ENCODE measurements around the gene ACADS. TPM values are rescaled to one million over a fixed set of nuclear protein-coding genes. Genes with fewer than 3 reads are reported as not detected.
A peak's percentile ranks its signal among the peaks of the same experiment; 100 is the strongest.

ACADS gene
- total RNA-seq, 2 experiments from 2014 or later = 15.6 to 16.6 TPM

DNA sequence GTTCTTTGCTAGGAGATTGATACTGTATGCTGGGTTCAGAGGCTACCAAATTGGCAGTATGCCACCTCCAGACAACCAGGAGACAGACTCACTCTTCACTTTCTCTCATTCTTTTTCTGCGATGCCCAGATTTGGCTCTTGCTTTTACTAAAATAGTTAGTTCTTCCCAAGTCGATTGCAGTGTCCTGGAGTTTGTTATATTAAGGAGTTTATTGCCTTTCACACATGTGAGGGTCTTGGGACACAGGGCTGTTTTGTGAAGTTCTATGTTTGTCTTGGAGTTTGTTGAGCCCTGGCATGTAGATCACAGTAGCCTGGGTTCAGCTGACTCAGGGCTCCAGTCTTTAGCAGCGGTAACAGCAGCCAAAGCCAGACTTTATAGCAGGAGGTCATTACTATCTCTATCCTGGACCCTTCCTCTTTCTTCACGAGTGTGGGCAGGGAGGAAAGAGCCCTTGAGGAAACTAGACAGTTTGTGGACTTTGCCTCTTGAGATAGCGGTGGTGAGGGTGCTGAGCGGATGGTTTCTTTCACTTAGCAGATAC is 37.0 kb upstream of the ACADS start:
- ChIA-PET POLR2A (interaction anchor here (1.4 kb wide), 1 partner anchor 10 kb away, joined by 3 read pairs; no protein-coding TSS in a partner anchor), CTCF (interaction anchor here (1.3 to 7.1 kb wide), 4 partner anchors 23 to 283 kb away, joined by 3 to 44 read pairs (median 8); no protein-coding TSS in a partner anchor)
- Mint-ChIP-seq H3K27me3 (no peaks in the 10 kb centered on the region), H3K36me3 (peaks cover 5% of the 10 kb centered on the region), H3K27ac (no peak overlapping the region), H3K4me1 (ENCODE audit: low read depth) (peaks cover 60% of the 10 kb centered on the region), H3K4me3 (peak overlapping the region; percentile 90), H3K9me3 (no peaks in the 10 kb centered on the region)
- intact Hi-C loops (cut with micrococcal nuclease) = loop anchor here (5.0 to 10.0 kb wide), 6 partner anchors 39 to 526 kb away; partner anchors contain the start of genes ACADS, P2RX4, RNU4-1 and RNU4-2
- DNase-seq = no peak

DNA sequence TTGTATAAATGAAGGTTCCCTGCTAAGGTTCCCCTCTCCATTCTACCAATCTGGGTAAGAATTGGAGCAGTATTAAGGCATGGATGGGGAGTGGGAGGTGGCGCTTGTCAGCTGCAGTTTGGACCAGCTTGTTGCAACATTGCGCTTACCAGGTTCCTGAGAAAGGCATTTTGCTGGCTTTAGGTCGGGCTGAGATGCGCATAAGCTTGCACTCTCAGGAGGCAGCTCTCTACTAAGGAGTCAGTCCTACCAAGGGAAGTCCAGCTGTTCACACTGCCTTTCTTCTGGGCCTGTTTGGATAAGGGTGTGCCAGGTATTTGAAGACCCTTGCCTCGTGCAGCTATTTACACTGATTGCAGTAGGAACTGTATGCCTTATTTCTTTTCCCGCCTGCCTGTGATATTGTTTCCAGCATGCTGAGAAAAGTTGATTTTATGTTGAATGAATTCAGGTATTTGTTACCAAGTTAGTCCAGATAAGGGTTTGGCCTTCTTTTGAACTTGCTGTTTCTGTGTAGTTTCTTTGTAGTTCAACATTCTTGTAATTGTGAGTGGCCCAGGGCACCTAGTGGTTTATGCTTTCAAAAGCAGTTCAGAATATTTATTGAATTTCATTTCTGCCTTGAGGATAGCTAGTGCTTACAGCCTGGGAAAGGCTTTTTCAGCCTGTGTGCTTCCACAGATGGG is 36.1 kb upstream of the ACADS start:
- intact Hi-C loops (cut with micrococcal nuclease) = loop anchor here (5.0 to 10.0 kb wide), 6 partner anchors 38 to 525 kb away; partner anchors contain the start of genes ACADS, P2RX4, RNU4-1 and RNU4-2
- H3K36me3 Mint-ChIP-seq = peaks cover 11% of the 10 kb centered on the region
- H3K4me1 Mint-ChIP-seq (ENCODE audit: low read depth) = peaks cover 58% of the 10 kb centered on the region
- peak overlapping the region; percentile 90 for H3K4me3 Mint-ChIP-seq
- no peaks in the 10 kb centered on the region for H3K27me3 Mint-ChIP-seq
- H3K9me3 Mint-ChIP-seq = no peaks in the 10 kb centered on the region
- ChIA-PET CTCF (interaction anchor here (2.2 to 7.1 kb wide), 3 partner anchors 42 to 282 kb away, joined by 6 to 44 read pairs (median 11); no protein-coding TSS in a partner anchor), POLR2A (no interaction called here)
- no peak for DNase-seq
- H3K27ac Mint-ChIP-seq = no peak overlapping the region

DNA sequence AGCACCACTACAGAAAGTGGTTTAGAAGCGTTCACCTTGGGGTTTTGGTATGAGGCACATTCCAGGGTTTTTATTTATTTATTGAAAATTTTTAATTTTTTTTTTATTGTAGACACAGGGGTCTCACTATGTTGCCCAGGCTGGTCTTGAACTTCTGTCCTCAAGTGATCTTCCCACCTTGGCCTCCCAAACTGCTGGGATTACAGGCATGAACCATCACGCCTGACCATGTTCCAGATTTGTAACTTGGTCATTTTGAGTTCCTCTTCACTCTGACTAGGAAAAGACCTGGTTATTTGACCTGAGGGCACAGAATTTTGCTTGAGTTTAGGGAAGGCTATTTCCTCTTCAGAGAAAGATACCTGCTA is 35.6 kb upstream of the ACADS start:
- Mint-ChIP-seq H3K27me3 (no peaks in the 10 kb centered on the region), H3K9me3 (no peaks in the 10 kb centered on the region), H3K4me1 (ENCODE audit: low read depth) (peaks cover 53% of the 10 kb centered on the region), H3K27ac (no peak overlapping the region), H3K36me3 (peaks cover 16% of the 10 kb centered on the region), H3K4me3 (no peak overlapping the region)
- no peak for DNase-seq
- ChIA-PET POLR2A (no interaction called here), CTCF (interaction anchor here (2.2 to 7.1 kb wide), 2 partner anchors 42 to 282 kb away, joined by 6 to 44 read pairs; no protein-coding TSS in a partner anchor)
- intact Hi-C loops (cut with micrococcal nuclease) = no loop called here

DNA sequence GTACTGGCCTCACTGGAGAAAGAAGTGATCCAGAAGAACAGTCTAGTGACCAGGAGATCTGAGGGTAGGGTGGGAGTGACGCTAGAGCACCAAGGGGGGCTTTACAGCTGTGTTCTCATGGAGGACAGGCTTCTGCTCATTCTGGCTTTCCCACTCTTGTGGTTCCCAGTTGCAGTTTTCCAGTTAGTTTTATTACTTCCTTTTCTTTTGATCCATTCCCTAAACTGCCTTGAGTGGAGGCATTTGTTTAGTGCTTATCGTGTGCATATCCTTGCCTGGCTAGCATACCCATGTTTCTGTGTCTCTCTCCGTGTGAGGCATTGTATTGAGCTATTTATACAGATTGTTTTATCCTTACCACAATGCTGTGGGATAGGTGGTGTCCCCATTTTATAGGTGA is 34.6 kb upstream of the ACADS start:
- no peak for DNase-seq
- H3K4me3 Mint-ChIP-seq = no peak overlapping the region
- no peaks in the 10 kb centered on the region for H3K27me3 Mint-ChIP-seq
- no peak overlapping the region for H3K27ac Mint-ChIP-seq
- H3K4me1 Mint-ChIP-seq (ENCODE audit: low read depth) = peaks cover 49% of the 10 kb centered on the region
- H3K36me3 Mint-ChIP-seq = peaks cover 18% of the 10 kb centered on the region
- no peaks in the 10 kb centered on the region for H3K9me3 Mint-ChIP-seq
- intact Hi-C loops (cut with micrococcal nuclease) = no loop called here
- ChIA-PET POLR2A (interaction anchor here (0.6 kb wide), 1 partner anchor 545 kb away, joined by 5 read pairs; no protein-coding TSS in a partner anchor), CTCF (interaction anchor here (2.2 to 7.1 kb wide), 2 partner anchors 43 to 281 kb away, joined by 6 to 44 read pairs; no protein-coding TSS in a partner anchor)

DNA sequence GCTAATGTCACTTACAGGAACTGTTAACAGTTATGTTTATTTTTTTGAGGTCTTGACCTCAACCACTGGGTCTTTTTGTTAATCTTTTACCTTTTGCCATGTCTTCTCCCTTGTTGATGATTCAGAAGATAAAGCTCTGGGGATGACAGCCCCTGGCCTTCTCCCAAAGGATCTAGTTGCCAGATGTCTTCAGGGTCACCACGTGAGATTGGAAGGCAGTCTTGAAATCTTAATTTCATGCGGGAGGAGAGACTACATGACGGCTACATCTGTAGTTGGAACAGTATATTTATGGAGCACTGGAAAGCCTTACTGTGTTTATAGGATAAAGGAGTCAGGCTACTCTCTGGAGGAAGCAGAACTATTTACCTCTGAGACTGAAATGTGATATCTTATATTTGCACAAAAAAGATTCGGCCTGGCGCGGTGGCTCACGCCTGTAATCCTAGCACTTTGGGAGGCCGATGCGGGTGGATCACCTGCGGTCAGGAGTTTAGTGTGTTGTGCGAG is 33.0 kb upstream of the ACADS start:
- no peak for DNase-seq
- intact Hi-C loops (cut with micrococcal nuclease) = no loop called here
- peaks cover 29% of the 10 kb centered on the region for H3K36me3 Mint-ChIP-seq
- no peaks in the 10 kb centered on the region for H3K27me3 Mint-ChIP-seq
- H3K4me3 Mint-ChIP-seq = no peak overlapping the region
- POLR2A ChIA-PET = no interaction called here
- H3K4me1 Mint-ChIP-seq (ENCODE audit: low read depth) = peaks cover 49% of the 10 kb centered on the region
- no peaks in the 10 kb centered on the region for H3K9me3 Mint-ChIP-seq
- no peak overlapping the region for H3K27ac Mint-ChIP-seq
- CTCF ChIA-PET = interaction anchor here (7.1 kb wide), 1 partner anchor 45 kb away, joined by 44 read pairs; no protein-coding TSS in a partner anchor

DNA sequence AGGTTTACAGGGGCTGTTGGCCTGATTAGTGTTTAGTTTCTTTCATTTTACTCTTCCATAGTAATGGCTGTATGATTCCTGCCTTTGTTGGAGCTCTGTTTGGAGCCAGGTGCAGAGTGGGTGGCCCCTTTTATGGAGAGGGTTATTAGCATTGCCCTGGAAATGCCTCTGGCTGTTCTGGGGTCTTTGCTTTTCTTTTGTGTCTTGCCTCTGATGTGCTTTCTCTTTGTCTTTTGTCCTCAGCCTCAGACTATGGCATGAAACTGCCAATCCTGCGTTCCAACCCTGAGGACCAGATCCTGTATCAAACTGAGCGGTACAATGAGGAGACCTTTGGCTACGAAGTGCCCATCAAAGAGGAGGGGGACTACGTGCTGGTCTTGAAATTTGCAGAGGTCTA is 31.8 kb upstream of the ACADS start:
- no peak for DNase-seq
- intact Hi-C loops (cut with micrococcal nuclease) = no loop called here
- Mint-ChIP-seq H3K27me3 (no peaks in the 10 kb centered on the region), H3K27ac (no peak overlapping the region), H3K9me3 (no peaks in the 10 kb centered on the region), H3K36me3 (peaks cover 31% of the 10 kb centered on the region), H3K4me3 (no peak overlapping the region), H3K4me1 (ENCODE audit: low read depth) (peaks cover 36% of the 10 kb centered on the region)
- POLR2A ChIA-PET = no interaction called here
- CTCF ChIA-PET = no interaction called here

DNA sequence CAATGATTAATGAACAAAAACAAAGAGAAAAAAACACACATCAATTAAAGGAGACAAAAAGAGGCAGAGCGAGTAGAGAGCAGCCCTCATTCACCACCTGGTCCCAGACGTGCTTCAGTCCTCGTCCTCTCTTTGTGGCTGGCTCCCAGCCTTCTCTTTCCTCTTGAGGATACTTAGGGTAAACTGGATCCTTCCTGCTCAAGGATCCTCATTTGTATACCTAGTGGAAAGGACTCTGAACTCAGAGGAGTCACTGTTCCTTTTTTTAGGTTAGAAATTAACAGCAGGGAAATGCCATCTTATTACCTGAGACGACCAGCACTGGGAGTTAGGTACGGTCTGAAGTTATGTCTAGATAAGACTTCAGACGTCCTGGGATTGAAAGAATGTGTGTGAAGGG is 29.0 kb upstream of the ACADS start:
- intact Hi-C loops (cut with micrococcal nuclease) = no loop called here
- Mint-ChIP-seq H3K27ac (no peak overlapping the region), H3K36me3 (peaks cover 46% of the 10 kb centered on the region), H3K27me3 (no peaks in the 10 kb centered on the region), H3K4me1 (ENCODE audit: low read depth) (peaks cover 10% of the 10 kb centered on the region), H3K4me3 (no peak overlapping the region), H3K9me3 (no peaks in the 10 kb centered on the region)
- POLR2A ChIA-PET = no interaction called here
- CTCF ChIA-PET = interaction anchor here (4.7 kb wide), 1 partner anchor 47 kb away, joined by 25 read pairs; no protein-coding TSS in a partner anchor
- no peak for DNase-seq

DNA sequence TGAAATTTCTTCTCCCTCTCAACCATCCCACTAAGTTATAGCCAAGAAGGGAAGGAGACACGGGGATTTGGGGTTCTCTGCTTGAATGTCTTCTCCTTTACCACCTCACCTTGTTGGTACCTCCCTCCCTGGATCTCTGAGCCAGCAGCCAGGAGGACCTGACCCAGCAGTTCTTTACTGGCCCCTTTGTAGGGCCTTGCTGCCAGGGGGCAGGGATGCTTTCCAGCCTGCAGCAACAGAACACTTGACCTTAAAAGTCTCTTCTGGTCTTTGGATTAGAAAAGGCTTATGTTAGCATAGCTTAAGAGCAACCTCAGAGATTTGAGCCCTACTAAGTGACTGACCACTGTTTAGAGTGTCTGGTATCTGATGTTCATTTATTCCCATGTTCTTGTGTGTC is 28.3 kb upstream of the ACADS start:
- no peaks in the 10 kb centered on the region for H3K27me3 Mint-ChIP-seq
- H3K36me3 Mint-ChIP-seq = peaks cover 46% of the 10 kb centered on the region
- H3K27ac Mint-ChIP-seq = no peak overlapping the region
- no peak for DNase-seq
- no peaks in the 10 kb centered on the region for H3K9me3 Mint-ChIP-seq
- intact Hi-C loops (cut with micrococcal nuclease) = no loop called here
- no peak overlapping the region for H3K4me3 Mint-ChIP-seq
- peaks cover 6% of the 10 kb centered on the region for H3K4me1 Mint-ChIP-seq (ENCODE audit: low read depth)
- ChIA-PET POLR2A (interaction anchor here (0.6 kb wide), 1 partner anchor 117 kb away, joined by 4 read pairs; no protein-coding TSS in a partner anchor), CTCF (interaction anchor here (1.5 to 4.7 kb wide), 2 partner anchors 14 to 48 kb away, joined by 4 to 25 read pairs; no protein-coding TSS in a partner anchor)

DNA sequence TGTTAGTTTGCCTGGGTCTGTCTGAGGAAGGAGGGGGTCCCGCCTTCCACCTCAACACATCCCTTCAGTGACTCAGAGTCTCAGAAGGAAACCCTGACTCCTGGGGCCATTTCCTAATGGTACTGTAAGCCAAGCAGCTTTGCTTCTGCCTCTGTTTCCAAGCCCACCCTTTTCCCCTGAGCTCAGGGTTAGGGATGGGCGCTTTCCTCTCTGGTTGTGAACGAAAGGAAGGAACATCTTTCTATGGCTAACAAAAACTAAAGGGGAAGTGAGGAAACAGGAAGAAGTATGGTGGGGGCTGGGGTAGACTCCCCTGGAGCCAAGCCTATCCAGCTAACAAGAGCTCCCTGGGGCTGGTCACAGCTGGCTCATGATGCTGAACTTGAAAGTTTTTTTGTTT is 27.0 kb upstream of the ACADS start:
- no peak for DNase-seq
- Mint-ChIP-seq H3K27ac (no peak overlapping the region), H3K4me3 (no peak overlapping the region), H3K36me3 (peaks cover 44% of the 10 kb centered on the region), H3K27me3 (no peaks in the 10 kb centered on the region), H3K9me3 (no peaks in the 10 kb centered on the region), H3K4me1 (ENCODE audit: low read depth) (no peaks in the 10 kb centered on the region)
- ChIA-PET POLR2A (interaction anchor here (0.5 to 2.0 kb wide), 3 partner anchors 10 to 64 kb away, joined by 3 to 5 read pairs (median 5); partner anchors contain the start of gene UNC119B), CTCF (interaction anchor here (1.5 to 4.7 kb wide), 2 partner anchors 13 to 49 kb away, joined by 4 to 25 read pairs; no protein-coding TSS in a partner anchor)
- intact Hi-C loops (cut with micrococcal nuclease) = no loop called here

DNA sequence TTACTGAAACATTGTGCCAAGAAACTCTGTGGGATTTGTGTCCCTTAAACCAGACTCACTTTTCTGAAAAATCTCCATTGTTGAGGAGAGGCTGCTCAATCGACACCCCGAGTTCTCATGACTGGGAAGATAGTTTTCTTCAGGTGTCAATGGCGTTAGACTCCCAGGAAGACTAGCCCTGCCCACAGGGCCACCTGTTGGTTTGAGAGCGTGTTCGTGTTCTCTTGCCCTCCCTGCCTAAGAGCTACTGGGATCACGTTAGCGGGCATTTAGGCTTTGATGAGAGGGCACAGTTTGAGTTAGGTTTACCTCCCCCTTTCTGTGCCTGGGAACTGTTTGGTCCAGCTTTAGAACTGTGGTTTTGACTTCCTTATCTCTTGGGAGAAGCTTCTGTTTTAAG is 26.1 kb upstream of the ACADS start:
- no peak for DNase-seq
- Mint-ChIP-seq H3K4me1 (ENCODE audit: low read depth) (no peaks in the 10 kb centered on the region), H3K9me3 (no peaks in the 10 kb centered on the region), H3K36me3 (peaks cover 38% of the 10 kb centered on the region), H3K4me3 (no peak overlapping the region), H3K27ac (no peak overlapping the region), H3K27me3 (no peaks in the 10 kb centered on the region)
- POLR2A ChIA-PET = interaction anchor here (2.0 kb wide), 1 partner anchor 9 kb away, joined by 5 read pairs; no protein-coding TSS in a partner anchor
- CTCF ChIA-PET = interaction anchor here (4.7 kb wide), 1 partner anchor 50 kb away, joined by 25 read pairs; no protein-coding TSS in a partner anchor
- intact Hi-C loops (cut with micrococcal nuclease) = no loop called here

DNA sequence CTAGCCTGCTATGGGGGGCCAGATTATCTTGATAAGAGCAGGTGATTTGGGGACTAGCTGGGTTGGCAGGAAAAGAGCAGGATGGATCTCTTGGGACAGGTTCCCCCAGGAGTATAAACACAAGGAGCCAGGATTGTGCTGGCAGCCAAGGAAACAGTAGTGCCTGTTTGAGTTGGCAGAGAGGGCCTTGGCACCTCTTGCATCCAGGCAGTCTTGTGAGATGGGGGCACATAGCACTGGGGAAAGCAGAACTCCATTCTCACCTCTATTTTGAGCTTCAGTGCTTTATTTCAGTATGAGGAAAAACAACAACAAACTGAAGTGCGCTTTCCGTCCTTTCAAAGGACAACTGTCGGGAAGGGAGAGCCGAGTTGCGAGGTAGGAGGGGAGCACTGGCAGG is 24.7 kb upstream of the ACADS start:
- ChIA-PET CTCF (interaction anchor here (4.7 kb wide), 1 partner anchor 52 kb away, joined by 25 read pairs; no protein-coding TSS in a partner anchor), POLR2A (interaction anchor here (0.5 kb wide), 1 partner anchor 40 kb away, joined by 3 read pairs; no protein-coding TSS in a partner anchor)
- intact Hi-C loops (cut with micrococcal nuclease) = no loop called here
- Mint-ChIP-seq H3K27ac (no peak overlapping the region), H3K4me1 (ENCODE audit: low read depth) (no peaks in the 10 kb centered on the region), H3K9me3 (no peaks in the 10 kb centered on the region), H3K36me3 (peaks cover 30% of the 10 kb centered on the region), H3K4me3 (no peak overlapping the region), H3K27me3 (no peaks in the 10 kb centered on the region)
- DNase-seq = no peak

DNA sequence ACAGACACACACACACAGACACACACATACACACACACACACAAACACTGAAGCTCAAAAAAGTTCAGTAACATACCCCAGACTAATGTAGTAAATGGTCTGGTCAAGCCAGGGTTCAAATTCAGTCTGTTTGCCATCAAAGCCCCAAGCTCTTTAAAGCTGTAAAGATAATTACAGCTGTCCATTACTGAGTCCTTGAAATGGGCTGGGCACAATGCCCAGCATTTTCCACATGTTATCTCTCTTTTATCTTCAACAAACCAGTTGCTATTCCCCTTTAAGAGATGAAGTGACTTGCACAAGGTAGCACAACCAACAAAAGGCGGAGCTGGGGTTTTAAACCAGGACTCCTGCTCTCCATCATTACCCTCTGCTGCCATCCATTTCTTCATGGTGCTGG is 23.0 kb upstream of the ACADS start:
- H3K4me1 Mint-ChIP-seq (ENCODE audit: low read depth) = no peaks in the 10 kb centered on the region
- ChIA-PET POLR2A (no interaction called here), CTCF (interaction anchor here (0.9 to 1.4 kb wide), 2 partner anchors 54 to 121 kb away, joined by 3 to 6 read pairs; partner anchors contain the start of gene POP5)
- H3K36me3 Mint-ChIP-seq = peaks cover 17% of the 10 kb centered on the region
- DNase-seq = no peak
- intact Hi-C loops (cut with micrococcal nuclease) = no loop called here
- no peaks in the 10 kb centered on the region for H3K9me3 Mint-ChIP-seq
- no peak overlapping the region for H3K4me3 Mint-ChIP-seq
- no peaks in the 10 kb centered on the region for H3K27me3 Mint-ChIP-seq
- no peak overlapping the region for H3K27ac Mint-ChIP-seq
